ENCODE measurements around the gene GLIPR2.
"Not testable (repeated sequence)": the region's sequence is repeated elsewhere in the genome, so short reads cannot be mapped to it uniquely, and the experiment has no call there.

GLIPR2 gene

GRCh38 chr9:36123515-36123914 is 13.0 kb upstream of the GLIPR2 start:
- WGBS, 2 experiments (ENCODE audit: insufficient coverage in 2 of 2) = no CpG with 5 or more reads among the region's 2 CpGs
- H3K27ac ChIP-seq (ENCODE audit: low read depth, low read length, severe bottlenecking) = no peak overlapping the region
- peaks cover 57% of the 10 kb centered on the region for H3K36me3 ChIP-seq (ENCODE audit: control insufficient read depth, insufficient read depth, low read length)
- no peaks in the 10 kb centered on the region for H3K9me3 ChIP-seq (ENCODE audit: control insufficient read depth, low read length)
- H3K4me1 ChIP-seq (ENCODE audit: control insufficient read depth, insufficient read depth, low read length, poor library complexity, severe bottlenecking) = peaks cover 2% of the 10 kb centered on the region
- H3K4me3 ChIP-seq (ENCODE audit: extremely low read depth, insufficient read depth, low read length, poor library complexity, severe bottlenecking) = no peak overlapping the region

- H3K4me3 ChIP-seq (ENCODE audit: extremely low read depth, insufficient read depth, low read length, poor library complexity, severe bottlenecking) = no peak overlapping the region
- peaks cover 48% of the 10 kb centered on the region for H3K36me3 ChIP-seq (ENCODE audit: control insufficient read depth, insufficient read depth, low read length)
- H3K9me3 ChIP-seq (ENCODE audit: control insufficient read depth, low read length) = no peaks in the 10 kb centered on the region
- WGBS, 2 experiments (ENCODE audit: insufficient coverage in 2 of 2) = 92 to 93% methylated on average over 8 of the region's 10 CpGs
- no peak overlapping the region for H3K27ac ChIP-seq (ENCODE audit: low read depth, low read length, severe bottlenecking)
- no peaks in the 10 kb centered on the region for H3K4me1 ChIP-seq (ENCODE audit: control insufficient read depth, insufficient read depth, low read length, poor library complexity, severe bottlenecking)
These were observed 11.3 kb upstream of the GLIPR2 start for GRCh38 chr9:36125062-36125855.

- Histone ChIP-seq H3K4me1 (ENCODE audit: control insufficient read depth, insufficient read depth, low read length, poor library complexity, severe bottlenecking) (no peaks in the 10 kb centered on the region), H3K9me3 (ENCODE audit: control insufficient read depth, low read length) (no peaks in the 10 kb centered on the region), H3K4me3 (ENCODE audit: extremely low read depth, insufficient read depth, low read length, poor library complexity, severe bottlenecking) (no peak overlapping the region), H3K36me3 (ENCODE audit: control insufficient read depth, insufficient read depth, low read length) (peaks cover 40% of the 10 kb centered on the region), H3K27ac (ENCODE audit: low read depth, low read length, severe bottlenecking) (no peak overlapping the region)
- WGBS, 2 experiments (ENCODE audit: insufficient coverage in 2 of 2) = 84 to 92% methylated on average over 6 of the region's 7 CpGs
These were observed 10.4 kb upstream of the GLIPR2 start for GRCh38 chr9:36126016-36126730.

GRCh38 chr9:36127652-36128244 is 8.8 kb upstream of the GLIPR2 start:
- Histone ChIP-seq H3K4me3 (ENCODE audit: extremely low read depth, insufficient read depth, low read length, poor library complexity, severe bottlenecking) (no peak overlapping the region), H3K36me3 (ENCODE audit: control insufficient read depth, insufficient read depth, low read length) (peaks cover 25% of the 10 kb centered on the region), H3K4me1 (ENCODE audit: control insufficient read depth, insufficient read depth, low read length, poor library complexity, severe bottlenecking) (no peaks in the 10 kb centered on the region), H3K27ac (ENCODE audit: low read depth, low read length, severe bottlenecking) (no peak overlapping the region), H3K9me3 (ENCODE audit: control insufficient read depth, low read length) (no peaks in the 10 kb centered on the region)
- WGBS, 2 experiments (ENCODE audit: insufficient coverage in 2 of 2) = 84 to 87% methylated on average over 4 to 5 of the region's 5 CpGs

GRCh38 chr9:36128349-36128748 is 8.2 kb upstream of the GLIPR2 start:
- H3K4me3 ChIP-seq (ENCODE audit: extremely low read depth, insufficient read depth, low read length, poor library complexity, severe bottlenecking) = no peak overlapping the region
- 74 to 80% methylated on average over 1 to 7 of the region's 8 CpGs for WGBS, 2 experiments (ENCODE audit: insufficient coverage in 2 of 2)
- no peaks in the 10 kb centered on the region for H3K4me1 ChIP-seq (ENCODE audit: control insufficient read depth, insufficient read depth, low read length, poor library complexity, severe bottlenecking)
- no peaks in the 10 kb centered on the region for H3K9me3 ChIP-seq (ENCODE audit: control insufficient read depth, low read length)
- no peak overlapping the region for H3K27ac ChIP-seq (ENCODE audit: low read depth, low read length, severe bottlenecking)
- H3K36me3 ChIP-seq (ENCODE audit: control insufficient read depth, insufficient read depth, low read length) = peaks cover 19% of the 10 kb centered on the region

- 84% methylated on average over 7 to 8 of the region's 12 CpGs for WGBS, 2 experiments (ENCODE audit: insufficient coverage in 2 of 2)
- Histone ChIP-seq H3K4me3 (ENCODE audit: extremely low read depth, insufficient read depth, low read length, poor library complexity, severe bottlenecking) (no peak overlapping the region), H3K27ac (ENCODE audit: low read depth, low read length, severe bottlenecking) (no peak overlapping the region), H3K4me1 (ENCODE audit: control insufficient read depth, insufficient read depth, low read length, poor library complexity, severe bottlenecking) (no peaks in the 10 kb centered on the region), H3K36me3 (ENCODE audit: control insufficient read depth, insufficient read depth, low read length) (peaks cover 19% of the 10 kb centered on the region), H3K9me3 (ENCODE audit: control insufficient read depth, low read length) (no peaks in the 10 kb centered on the region)
These were observed 7.4 kb upstream of the GLIPR2 start for GRCh38 chr9:36129139-36129538.

GRCh38 chr9:36131666-36132065 is 4.9 kb upstream of the GLIPR2 start:
- not testable (repeated sequence) for H3K36me3 ChIP-seq (ENCODE audit: control insufficient read depth, insufficient read depth, low read length); H3K27ac ChIP-seq (ENCODE audit: low read depth, low read length, severe bottlenecking); H3K4me3 ChIP-seq (ENCODE audit: extremely low read depth, insufficient read depth, low read length, poor library complexity, severe bottlenecking); H3K4me1 ChIP-seq (ENCODE audit: control insufficient read depth, insufficient read depth, low read length, poor library complexity, severe bottlenecking); H3K9me3 ChIP-seq (ENCODE audit: control insufficient read depth, low read length)
- 99% methylated on average over 5 to 6 of the region's 7 CpGs for WGBS, 2 experiments (ENCODE audit: insufficient coverage in 2 of 2)

- no peak overlapping the region for H3K27ac ChIP-seq (ENCODE audit: low read depth, low read length, severe bottlenecking)
- WGBS, 2 experiments (ENCODE audit: insufficient coverage in 2 of 2) = 100% methylated on average over 1 of the region's 3 CpGs; no CpG with 5 or more reads in 1 of the 2 experiments
- no peaks in the 10 kb centered on the region for H3K36me3 ChIP-seq (ENCODE audit: control insufficient read depth, insufficient read depth, low read length)
- no peaks in the 10 kb centered on the region for H3K4me1 ChIP-seq (ENCODE audit: control insufficient read depth, insufficient read depth, low read length, poor library complexity, severe bottlenecking)
- H3K4me3 ChIP-seq (ENCODE audit: extremely low read depth, insufficient read depth, low read length, poor library complexity, severe bottlenecking) = no peak overlapping the region
- H3K9me3 ChIP-seq (ENCODE audit: control insufficient read depth, low read length) = no peaks in the 10 kb centered on the region
These were observed 4.4 kb upstream of the GLIPR2 start for GRCh38 chr9:36132086-36132485.

GRCh38 chr9:36134761-36135505 is 1.6 kb upstream of the GLIPR2 start:
- 39 to 60% methylated on average over 3 to 4 of the region's 9 CpGs for WGBS, 2 experiments (ENCODE audit: insufficient coverage in 2 of 2)
- Histone ChIP-seq H3K27ac (ENCODE audit: low read depth, low read length, severe bottlenecking) (no peak overlapping the region), H3K9me3 (ENCODE audit: control insufficient read depth, low read length) (no peaks in the 10 kb centered on the region), H3K4me3 (ENCODE audit: extremely low read depth, insufficient read depth, low read length, poor library complexity, severe bottlenecking) (no peak overlapping the region), H3K36me3 (ENCODE audit: control insufficient read depth, insufficient read depth, low read length) (no peaks in the 10 kb centered on the region), H3K4me1 (ENCODE audit: control insufficient read depth, insufficient read depth, low read length, poor library complexity, severe bottlenecking) (no peaks in the 10 kb centered on the region)

- Histone ChIP-seq H3K27ac (ENCODE audit: low read depth, low read length, severe bottlenecking) (no peak overlapping the region), H3K4me3 (ENCODE audit: extremely low read depth, insufficient read depth, low read length, poor library complexity, severe bottlenecking) (peak overlapping the region; percentile 72), H3K4me1 (ENCODE audit: control insufficient read depth, insufficient read depth, low read length, poor library complexity, severe bottlenecking) (no peaks in the 10 kb centered on the region), H3K9me3 (ENCODE audit: control insufficient read depth, low read length) (no peaks in the 10 kb centered on the region), H3K36me3 (ENCODE audit: control insufficient read depth, insufficient read depth, low read length) (no peaks in the 10 kb centered on the region)
- 6% methylated on average over 8 to 16 of the region's 18 CpGs for WGBS, 2 experiments (ENCODE audit: insufficient coverage in 2 of 2)
These were observed 727 bp upstream of the GLIPR2 start for GRCh38 chr9:36135741-36136271.
